CD4-positive, alpha-beta T cell (primary cell): Measurements from ENCODE around the gene PLXDC1. TPM values are rescaled to one million over a fixed set of nuclear protein-coding genes. Genes with fewer than 3 reads are reported as not detected.
A peak's percentile ranks its signal among the peaks of the same experiment; 100 is the strongest.

Source experiments
- ATAC-seq: fragments of 200-7000 bp; cut with Tn5 transposase; one replicate; pipeline ENCODE4 v1.10.0; 2022; ENCODE audit warnings: mild to moderate bottlenecking; ENCODE audit not compliant: poor library complexity
- CTCF ChIA-PET: fragments of 350-600 bp; sonication (Branson Sonifier 250); formaldehyde crosslinking; loops from one replicate; lab custom pipeline; 2021; ENCODE audit warnings: antibody characterized with exemption, inconsistent platforms; lab: Charles Lee
- POLR2A ChIA-PET: fragments of 350-600 bp; sonication (Branson Sonifier 250); formaldehyde crosslinking; loops from one replicate; lab custom pipeline; 2021; ENCODE audit warnings: antibody characterized with exemption, inconsistent platforms; lab: Charles Lee
- DNase-seq, 14 experiments: peaks; one replicate each; pipeline ENCODE4 v3.0.0-alpha.2; 2013 to 2020; ENCODE audit warnings: mixed read lengths in 2 of 14
- H3K27ac ChIP-seq, 2 donors: one replicate each; pipeline versions ENCODE4 v1.5.1 to v1.7.0; 2013; ENCODE audit warnings: low read length in 2 of 2, low read depth in 1 of 2, mild to moderate bottlenecking in 1 of 2
- H3K27me3 ChIP-seq, 2 experiments: 1 replicate in 1 of 2; 2 replicates in 1 of 2; pipeline versions ENCODE4 v1.6.1 to v1.7.0; 2013; ENCODE audit warnings: low read length in 2 of 2, control low read depth in 1 of 2, mild to moderate bottlenecking in 1 of 2, moderate library complexity in 1 of 2; ENCODE audit not compliant: insufficient read depth in 2 of 2, control insufficient read depth in 1 of 2
- H3K36me3 ChIP-seq: one replicate; pipeline ENCODE4 v1.6.1; 2013; ENCODE audit warnings: low read length, control low read depth; ENCODE audit not compliant: insufficient read depth
- H3K4me1 ChIP-seq: one replicate; pipeline ENCODE4 v1.6.1; 2013; ENCODE audit warnings: low read length, control low read depth; ENCODE audit not compliant: insufficient read depth
- H3K4me3 ChIP-seq: one replicate; pipeline ENCODE4 v1.5.1; 2013; ENCODE audit warnings: mild to moderate bottlenecking, low read length, moderate library complexity
- H3K9me3 ChIP-seq, 2 experiments: 1 replicate in 1 of 2; 2 replicates in 1 of 2; pipeline versions ENCODE4 v1.6.1 to v1.7.0; 2013; ENCODE audit warnings: low read length in 2 of 2, mild to moderate bottlenecking in 2 of 2, control low read depth in 1 of 2, moderate library complexity in 1 of 2; ENCODE audit not compliant: control insufficient read depth in 1 of 2, insufficient read depth in 1 of 2
- H3K27ac Mint-ChIP-seq: one replicate; pipeline ENCODE4 v1.8.0; 2020; ENCODE audit warnings: mixed read lengths
- H3K27me3 Mint-ChIP-seq: one replicate; pipeline ENCODE4 v1.8.0; 2021; ENCODE audit warnings: mixed read lengths
- H3K36me3 Mint-ChIP-seq: one replicate; pipeline ENCODE4 v1.8.0; 2021; ENCODE audit warnings: low read depth, mixed read lengths
- H3K4me1 Mint-ChIP-seq: one replicate; pipeline ENCODE4 v1.8.0; 2021; ENCODE audit warnings: low read depth, mixed read lengths
- H3K4me3 Mint-ChIP-seq: one replicate; pipeline ENCODE4 v1.8.0; 2020; ENCODE audit warnings: mild to moderate bottlenecking, mixed read lengths
- H3K9me3 Mint-ChIP-seq: one replicate; pipeline ENCODE4 v1.8.0; 2020; ENCODE audit warnings: mixed read lengths
- CTCF ChIP-seq: fragments of 200-600 bp; IDR thresholded peaks from one replicate; pipeline ENCODE4 v1.8.0; 2022; ENCODE audit warnings: antibody characterized with exemption, mild to moderate bottlenecking
- intact Hi-C, 2 experiments: fragments of 100-400 bp; cut with DNase I in 1 of 2; cut with micrococcal nuclease in 1 of 2; formaldehyde crosslinking; loops; one replicate each; pipeline versions ENCODE4 v1.15.1 to v1.9.0; 2023 to 2025; cut with DNase I, micrococcal nuclease
- total RNA-seq, 174 experiments: library from RNA in 2 of 174; stranded (reverse) in 2 of 174; gene quantifications; one replicate each; pipeline ENCODE4 v1.2.3 and lab custom pipeline; 2021 to 2026

The PLXDC1 gene
- total RNA-seq, 2 experiments from 2014 or later, result 66.7 to 67.6 TPM

GRCh38 chr17:39092692-39093230 lies 58.7 kb downstream of the PLXDC1 start:
- peak overlapping the region; percentile 37 for H3K4me3 ChIP-seq
- H3K36me3 ChIP-seq, result no peaks in the 10 kb centered on the region
- no peaks in the 10 kb centered on the region for H3K27me3 Mint-ChIP-seq
- ATAC-seq (peak; percentile 22), DNase-seq (peak in 5 of 14 experiments; percentile 16 to 49 (median 33))
- no peaks in the 10 kb centered on the region for H3K9me3 Mint-ChIP-seq
- H3K9me3 ChIP-seq, result no peaks in the 10 kb centered on the region
- peak overlapping the region; percentile 89 for H3K4me3 Mint-ChIP-seq
- H3K27me3 ChIP-seq, result no peaks in the 10 kb centered on the region
- POLR2A ChIA-PET, result interaction anchor here (0.6 to 5.3 kb wide), 13 partner anchors 9 to 168 kb away, joined by 3 to 71 read pairs (median 3); partner anchors contain the start of genes LASP1NB, PLXDC1 and RPL19
- CTCF ChIA-PET, result interaction anchor here (0.7 to 2.6 kb wide), 5 partner anchors 29 to 223 kb away, joined by 3 to 11 read pairs (median 3); partner anchors contain the start of gene LASP1
- intact Hi-C loops, result loop anchor here (1.0 to 10.0 kb wide), 5 partner anchors 35 to 218 kb away; partner anchors contain the start of gene LASP1 (in 1 of the 2)
- H3K36me3 Mint-ChIP-seq, result no peaks in the 10 kb centered on the region
- H3K27ac ChIP-seq, result peak overlapping the region; percentile 44 to 70
- peaks cover 89% of the 10 kb centered on the region for H3K4me1 ChIP-seq
- H3K27ac Mint-ChIP-seq, result peak overlapping the region; percentile 94
- peaks cover 78% of the 10 kb centered on the region for H3K4me1 Mint-ChIP-seq
- TF ChIP-seq CTCF, result no peak

GRCh38 chr17:39090908-39091665 lies 60.4 kb downstream of the PLXDC1 start:
- intact Hi-C loops, result loop anchor here (5.0 to 10.0 kb wide), 3 partner anchors 36 to 216 kb away; partner anchors contain the start of gene LASP1 (in 1 of the 2)
- Mint-ChIP-seq H3K27me3 (no peaks in the 10 kb centered on the region), H3K27ac (peak overlapping the region; percentile 94), H3K4me1 (peaks cover 64% of the 10 kb centered on the region), H3K4me3 (peak overlapping the region; percentile 27), H3K9me3 (no peaks in the 10 kb centered on the region), H3K36me3 (no peaks in the 10 kb centered on the region)
- H3K27me3 ChIP-seq, result no peaks in the 10 kb centered on the region
- no peak for TF ChIP-seq CTCF
- CTCF ChIA-PET, result interaction anchor here (1.8 to 2.6 kb wide), 2 partner anchors 62 to 83 kb away, joined by 4 to 11 read pairs; no protein-coding TSS in a partner anchor
- POLR2A ChIA-PET, result interaction anchor here (2.2 to 5.3 kb wide), 3 partner anchors 11 to 147 kb away, joined by 6 to 71 read pairs (median 15); partner anchors contain the start of gene PLXDC1
- H3K36me3 ChIP-seq, result no peaks in the 10 kb centered on the region
- no peak for DNase-seq
- no peak for ATAC-seq
- no peak overlapping the region for H3K4me3 ChIP-seq
- H3K27ac ChIP-seq, result peak overlapping the region; percentile 44 to 70
- peaks cover 77% of the 10 kb centered on the region for H3K4me1 ChIP-seq
- no peaks in the 10 kb centered on the region for H3K9me3 ChIP-seq

- H3K36me3 ChIP-seq, result no peaks in the 10 kb centered on the region
- ATAC-seq (no peak), DNase-seq (no peak)
- intact Hi-C loops, result loop anchor here (5.0 to 10.0 kb wide), 3 partner anchors 37 to 216 kb away; partner anchors contain the start of gene LASP1 (in 1 of the 2)
- Mint-ChIP-seq H3K36me3 (no peaks in the 10 kb centered on the region), H3K4me3 (peak overlapping the region; percentile 27), H3K9me3 (no peaks in the 10 kb centered on the region), H3K27ac (peak overlapping the region; percentile 94), H3K4me1 (peaks cover 57% of the 10 kb centered on the region), H3K27me3 (no peaks in the 10 kb centered on the region)
- peaks cover 70% of the 10 kb centered on the region for H3K4me1 ChIP-seq
- no peaks in the 10 kb centered on the region for H3K9me3 ChIP-seq
- CTCF ChIA-PET, result no interaction called here
- peak overlapping the region; percentile 44 to 70 for H3K27ac ChIP-seq
- H3K4me3 ChIP-seq, result no peak overlapping the region
- TF ChIP-seq CTCF, result no peak
- no peaks in the 10 kb centered on the region for H3K27me3 ChIP-seq
- POLR2A ChIA-PET, result interaction anchor here (1.7 to 5.3 kb wide), 2 partner anchors 62 to 63 kb away, joined by 7 to 71 read pairs; partner anchors contain the start of gene PLXDC1
Measured at GRCh38 chr17:39090400-39090799, 61.0 kb downstream of the PLXDC1 start.
